HG03432 (cell line): Measurements from ENCODE around the gene UNK.
"Not testable (repeated sequence)": the region's sequence is repeated elsewhere in the genome, so short reads cannot be mapped to it uniquely, and the experiment has no call there.

ENCODE experiments used
- ATAC-seq: cut with Tn5 transposase; IDR thresholded peaks from one replicate; pipeline ENCODE4 v1.9.1; 2021; ENCODE audit warnings: mild to moderate bottlenecking, moderate library complexity; ENCODE audit not compliant: unreplicated experiment

UNK gene

DNA sequence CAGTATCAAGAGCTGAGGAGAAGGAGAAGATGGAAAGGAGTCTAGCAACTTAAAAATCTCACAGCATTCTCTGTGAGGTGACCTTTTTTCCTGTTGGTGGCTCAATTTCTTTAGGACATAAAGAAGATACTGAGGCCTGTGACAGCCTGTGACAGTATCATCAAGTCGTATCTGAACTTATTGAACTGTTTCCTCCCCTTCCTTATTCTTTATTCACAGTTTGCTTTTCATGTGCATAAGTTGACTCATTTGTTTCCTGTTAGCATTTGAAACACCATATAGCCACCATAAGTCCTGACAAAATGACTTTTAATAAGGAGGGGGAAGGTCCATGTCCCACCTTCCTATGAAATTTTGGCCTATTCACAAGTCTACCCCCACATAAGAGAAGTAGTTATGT is 8.9 kb downstream of the UNK start:
- no peak for ATAC-seq

DNA sequence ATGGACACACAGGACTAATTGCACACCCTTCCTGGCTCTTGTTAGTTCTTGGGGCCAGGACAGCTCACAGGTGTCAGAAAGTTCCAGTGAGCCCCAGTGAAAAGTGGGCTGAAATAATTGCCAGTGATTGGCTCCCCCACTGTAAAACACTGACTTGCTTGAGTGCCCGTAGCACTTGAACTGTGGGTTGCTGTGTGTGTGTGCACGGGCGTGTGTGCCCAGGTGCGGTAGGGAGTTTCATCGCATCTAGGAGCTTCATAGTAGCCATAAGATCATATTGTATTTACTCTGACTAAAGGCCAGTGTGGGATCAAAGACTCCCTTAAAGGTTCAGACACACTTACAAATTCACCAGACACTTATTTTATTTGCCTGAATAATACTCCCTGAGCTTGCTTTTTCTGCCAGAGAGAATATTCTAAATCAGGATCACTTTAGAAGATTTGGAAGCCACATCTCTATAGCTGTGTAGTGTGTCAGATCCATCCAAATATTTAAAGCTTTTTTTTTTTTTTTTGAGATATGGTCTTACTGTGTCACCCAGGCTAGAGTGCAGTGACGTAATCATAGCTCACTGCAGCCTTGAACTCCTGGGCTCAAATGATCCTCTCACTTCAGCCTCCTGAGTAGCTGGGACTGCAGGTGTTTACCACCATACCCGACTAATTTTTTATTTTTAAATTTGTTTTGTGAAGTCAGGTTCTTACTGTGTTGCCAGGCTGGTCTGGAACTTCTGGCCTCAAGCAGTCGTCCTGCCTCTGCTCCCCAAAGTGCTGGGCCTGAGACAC is 11.4 kb downstream of the UNK start:
- ATAC-seq = no peak

DNA sequence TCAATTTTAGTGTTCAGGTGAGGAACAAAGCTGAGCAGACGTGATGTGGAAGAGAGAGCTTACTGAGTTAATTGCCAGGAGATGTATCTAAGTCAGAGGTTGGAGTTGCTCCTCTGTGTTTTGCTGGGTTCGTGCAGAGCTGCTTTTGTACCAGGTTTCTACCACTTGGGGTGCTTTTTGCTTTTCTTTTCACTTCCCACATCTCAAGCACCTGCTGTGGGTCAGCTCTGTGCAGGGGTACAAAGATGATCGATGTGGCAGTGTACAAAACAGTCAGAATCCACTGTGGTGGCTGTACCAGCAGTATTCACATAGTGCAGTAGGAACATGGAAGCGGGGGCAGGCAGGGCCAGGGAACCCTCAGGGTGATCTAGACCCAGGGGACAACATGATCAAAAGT is 14.8 kb downstream of the UNK start:
- no peak for ATAC-seq

DNA sequence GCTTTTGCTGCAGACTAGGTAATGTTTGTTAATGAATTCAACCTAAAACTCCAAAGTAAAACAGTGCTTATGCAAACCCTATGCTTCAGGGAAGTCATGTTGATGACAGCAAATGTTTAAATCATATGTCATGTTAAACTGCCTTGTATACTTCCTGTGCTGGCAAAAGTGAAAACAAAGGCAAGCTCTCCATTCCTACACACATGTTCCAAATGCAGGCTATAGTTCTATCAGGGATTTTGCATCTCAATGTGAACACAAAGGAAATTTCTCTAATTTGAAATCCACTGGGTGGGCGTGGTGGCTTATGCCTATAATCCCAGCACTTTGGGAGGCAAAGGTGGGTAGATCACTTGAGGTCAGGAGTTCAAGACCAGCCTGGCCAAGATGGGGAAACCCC is 19.3 kb downstream of the UNK start:
- no peak for ATAC-seq

DNA sequence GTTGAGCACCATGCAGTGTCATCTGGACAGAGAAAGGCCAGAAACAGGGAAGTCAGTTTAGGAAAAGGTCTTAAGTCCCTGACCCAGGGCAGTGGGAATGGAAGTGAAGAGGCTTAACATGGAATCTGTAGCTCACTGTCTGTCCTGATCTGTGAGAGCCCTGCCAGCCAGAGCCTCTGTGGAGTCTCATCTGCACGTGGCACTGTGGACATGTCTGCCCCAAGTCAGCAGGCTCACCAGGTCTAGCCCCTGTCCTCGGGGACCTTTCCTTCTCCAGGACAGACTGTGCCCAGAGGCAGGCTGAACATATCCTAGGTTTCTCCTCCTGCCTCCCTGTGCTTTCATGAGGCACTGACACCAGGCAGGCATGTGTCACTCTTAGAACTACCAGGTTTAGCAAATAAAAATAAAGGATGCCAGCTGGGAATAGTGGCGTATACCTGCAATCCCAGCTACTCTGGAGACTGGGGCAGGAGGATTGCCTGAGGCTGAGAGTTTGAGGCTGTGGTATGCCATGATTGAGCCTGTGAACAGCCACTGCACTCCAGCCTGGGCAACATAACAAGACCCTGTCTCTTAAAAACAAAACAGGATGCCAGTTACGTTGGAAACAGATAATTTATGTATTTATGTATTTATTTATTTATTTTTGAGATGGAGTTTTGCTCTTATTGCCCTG is 22.4 kb downstream of the UNK start:
- no peak for ATAC-seq

DNA sequence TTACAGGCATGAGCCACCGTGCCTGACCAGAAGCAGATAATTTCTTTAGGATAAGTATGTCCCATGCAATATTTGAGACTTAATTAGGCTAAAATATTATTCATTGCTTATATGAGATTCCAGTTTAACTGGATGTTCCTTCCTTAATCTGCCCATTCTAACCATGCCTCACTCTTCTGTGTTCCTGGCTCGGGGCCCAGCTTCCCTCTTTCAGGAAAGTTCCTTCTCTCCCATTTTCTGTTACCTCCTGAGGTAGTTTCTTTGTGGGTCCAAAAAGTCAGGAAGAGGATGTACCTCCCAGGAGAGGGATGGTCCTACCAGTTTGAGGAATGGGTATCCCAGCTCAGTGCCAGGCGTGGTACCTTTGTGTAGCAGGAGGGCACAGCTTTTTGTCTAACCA is 23.3 kb downstream of the UNK start:
- no peak for ATAC-seq

DNA sequence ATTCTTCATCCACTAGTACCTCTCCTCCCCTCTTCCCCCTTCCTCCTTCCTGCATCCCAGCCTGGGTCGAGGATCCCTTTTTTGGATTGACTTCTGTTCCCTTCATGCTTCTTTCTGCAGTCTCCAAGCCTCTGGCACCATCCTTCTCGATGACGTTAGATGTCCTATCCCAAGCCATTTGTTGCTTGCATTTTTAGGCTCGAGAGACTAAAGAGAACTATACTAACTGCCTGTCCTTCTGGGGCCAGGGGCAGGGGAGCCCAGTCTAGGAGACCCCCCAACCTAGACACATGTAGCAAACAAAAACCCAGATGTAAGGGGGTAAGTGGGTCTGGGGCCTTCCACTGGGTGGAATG is 23.9 kb downstream of the UNK start:
- ATAC-seq = peak; percentile 6

DNA sequence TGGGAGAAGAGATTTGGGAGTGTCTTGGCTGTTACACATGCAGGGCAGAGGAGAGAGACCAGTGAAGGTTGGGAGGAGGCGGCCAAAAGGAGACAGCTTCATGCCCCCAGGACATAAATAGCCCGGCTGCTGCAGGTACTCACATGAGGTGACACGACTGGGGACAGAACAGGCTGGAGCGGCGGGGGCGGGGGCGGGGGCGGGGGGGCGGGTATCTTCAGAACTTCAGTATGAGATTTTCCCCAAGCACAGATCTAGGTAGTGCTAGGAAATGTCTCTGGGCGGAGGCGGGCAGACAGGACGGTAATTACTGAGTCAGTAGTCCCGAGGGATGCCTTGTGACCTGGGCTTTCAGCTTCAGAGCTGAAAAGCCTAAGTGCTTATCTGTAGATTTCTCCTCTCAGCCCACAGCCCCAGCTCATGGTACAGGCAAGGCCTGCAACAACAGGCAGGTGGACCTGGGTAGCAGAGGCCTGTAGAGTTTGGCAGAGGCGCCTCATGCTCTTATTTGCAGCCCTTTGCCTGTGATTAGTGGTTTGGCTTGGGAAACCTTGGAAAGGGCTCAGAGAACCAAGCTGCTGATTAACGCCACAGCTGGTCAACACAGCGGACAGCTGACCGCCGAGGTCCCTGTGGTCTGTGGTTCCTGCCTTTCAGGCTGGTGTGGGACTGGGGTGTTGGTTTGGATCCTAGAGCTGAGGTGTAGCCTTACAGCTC is 24.5 kb downstream of the UNK start:
- peak; percentile 67 for ATAC-seq

DNA sequence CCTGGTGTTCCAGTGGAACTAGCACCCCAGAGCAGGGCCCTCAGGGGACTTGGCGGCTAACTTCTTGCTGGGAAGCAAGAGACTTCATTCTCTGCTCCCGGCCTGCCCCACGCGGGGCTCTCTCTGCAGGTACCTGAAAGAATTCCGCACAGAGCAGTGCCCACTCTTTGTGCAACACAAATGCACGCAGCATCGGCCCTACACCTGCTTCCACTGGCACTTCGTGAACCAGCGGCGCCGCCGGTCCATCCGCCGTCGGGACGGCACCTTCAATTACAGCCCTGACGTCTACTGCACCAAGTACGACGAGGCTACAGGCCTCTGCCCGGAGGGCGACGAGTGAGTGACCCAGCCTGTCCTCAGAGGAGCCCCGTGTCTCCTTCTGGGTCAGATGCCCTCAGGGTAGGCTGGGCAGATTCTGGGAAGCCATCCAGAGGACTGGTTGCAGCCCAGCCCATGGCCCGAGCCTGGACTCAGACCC is 25.1 kb downstream of the UNK start:
- no peak for ATAC-seq

DNA sequence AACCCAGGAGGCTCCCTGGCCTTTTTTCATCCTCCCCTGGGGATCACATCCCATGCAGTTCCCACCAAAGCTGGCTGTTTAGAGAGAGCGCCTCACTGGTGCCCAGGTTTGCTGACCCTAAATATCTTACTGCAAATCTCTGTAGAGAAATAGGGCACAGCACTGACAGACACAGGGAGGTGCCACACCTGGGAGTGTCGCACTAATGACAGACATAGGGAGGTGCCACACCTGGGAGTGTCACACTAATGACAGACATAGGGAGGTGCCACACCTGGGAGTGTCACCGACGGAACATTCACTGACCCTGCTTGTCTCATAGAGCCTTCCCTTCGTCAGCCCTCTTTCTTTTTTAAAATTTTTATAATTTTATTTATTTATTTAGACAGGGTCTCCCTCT is 25.6 kb downstream of the UNK start:
- no peak for ATAC-seq

DNA sequence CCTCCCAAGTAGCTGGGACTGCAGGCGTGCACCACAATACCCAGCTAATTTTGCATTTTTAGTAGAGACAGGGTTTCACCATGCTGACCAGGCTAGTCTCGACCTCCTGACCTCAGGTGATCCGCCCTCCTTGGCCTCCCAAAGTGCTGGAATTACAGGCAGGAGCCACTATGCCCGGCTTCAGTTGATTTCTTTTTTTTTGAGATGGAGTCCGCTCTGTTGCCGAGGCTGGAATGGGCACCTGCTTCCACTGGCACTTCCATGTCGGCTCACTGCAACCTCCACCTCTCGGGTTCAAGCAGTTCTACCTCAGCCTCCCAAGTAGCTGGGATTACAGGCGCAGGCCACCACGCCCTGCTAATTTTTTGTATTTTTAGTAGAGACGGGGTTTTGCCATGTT is 26.1 kb downstream of the UNK start:
- not testable (repeated sequence) for ATAC-seq

DNA sequence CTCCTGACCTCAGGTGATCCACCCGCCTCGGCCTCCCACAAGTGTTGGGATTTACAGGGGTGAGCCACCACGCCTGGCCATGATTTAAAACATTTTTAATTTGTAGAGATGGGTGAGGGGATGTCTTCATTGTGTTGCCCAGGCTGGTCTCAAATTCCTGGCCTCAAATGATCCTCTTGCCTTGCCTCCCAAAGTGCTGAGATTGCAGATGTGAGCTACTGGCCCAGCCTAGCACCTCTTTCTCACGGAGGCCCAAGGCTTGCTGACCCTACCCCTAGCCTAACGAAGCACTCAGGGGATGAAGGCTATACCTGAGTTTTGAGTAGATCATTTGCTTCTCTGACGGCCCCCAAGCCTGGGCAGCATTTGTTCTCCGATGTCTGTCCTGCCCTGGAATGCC is 26.6 kb downstream of the UNK start:
- no peak for ATAC-seq

DNA sequence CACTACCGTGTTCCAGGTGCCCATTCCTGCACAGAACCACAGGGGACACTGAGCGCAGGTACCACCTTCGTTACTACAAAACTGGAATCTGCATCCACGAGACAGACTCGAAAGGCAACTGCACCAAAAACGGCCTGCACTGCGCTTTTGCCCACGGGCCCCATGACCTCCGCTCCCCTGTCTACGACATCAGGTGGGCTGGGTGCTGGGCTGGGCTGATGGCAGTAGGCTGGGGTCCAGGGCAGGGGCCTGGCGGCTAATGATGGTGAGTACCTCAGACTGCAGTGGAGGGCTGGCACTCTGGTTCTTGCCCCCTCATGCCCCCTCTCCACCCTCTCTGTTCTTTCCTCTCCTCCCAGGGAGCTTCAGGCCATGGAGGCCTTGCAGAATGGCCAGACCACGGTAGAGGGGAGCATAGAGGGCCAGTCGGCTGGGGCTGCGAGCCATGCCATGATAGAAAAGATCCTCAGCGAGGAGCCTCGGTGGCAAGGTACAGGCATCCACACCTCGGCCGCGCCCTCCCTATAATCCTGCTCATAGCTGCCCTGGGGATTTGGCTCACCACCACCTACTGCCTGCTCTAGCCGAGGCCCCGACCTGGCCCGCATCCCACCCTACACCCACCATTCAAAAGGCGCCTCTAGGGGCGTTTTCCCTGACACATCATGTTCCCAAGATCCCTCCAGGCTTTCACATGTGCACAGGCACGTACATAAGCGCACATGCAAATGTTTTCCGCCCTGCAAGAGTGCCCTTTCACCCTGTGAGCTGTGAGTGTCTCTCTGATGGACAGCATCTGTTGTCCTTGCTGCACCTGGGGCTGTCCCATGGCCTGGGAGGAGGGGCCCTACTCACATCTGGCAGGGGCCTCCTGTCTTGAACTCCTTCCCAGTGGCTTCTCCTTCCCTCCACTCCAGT is 27.7 kb downstream of the UNK start:
- ATAC-seq = no peak

DNA sequence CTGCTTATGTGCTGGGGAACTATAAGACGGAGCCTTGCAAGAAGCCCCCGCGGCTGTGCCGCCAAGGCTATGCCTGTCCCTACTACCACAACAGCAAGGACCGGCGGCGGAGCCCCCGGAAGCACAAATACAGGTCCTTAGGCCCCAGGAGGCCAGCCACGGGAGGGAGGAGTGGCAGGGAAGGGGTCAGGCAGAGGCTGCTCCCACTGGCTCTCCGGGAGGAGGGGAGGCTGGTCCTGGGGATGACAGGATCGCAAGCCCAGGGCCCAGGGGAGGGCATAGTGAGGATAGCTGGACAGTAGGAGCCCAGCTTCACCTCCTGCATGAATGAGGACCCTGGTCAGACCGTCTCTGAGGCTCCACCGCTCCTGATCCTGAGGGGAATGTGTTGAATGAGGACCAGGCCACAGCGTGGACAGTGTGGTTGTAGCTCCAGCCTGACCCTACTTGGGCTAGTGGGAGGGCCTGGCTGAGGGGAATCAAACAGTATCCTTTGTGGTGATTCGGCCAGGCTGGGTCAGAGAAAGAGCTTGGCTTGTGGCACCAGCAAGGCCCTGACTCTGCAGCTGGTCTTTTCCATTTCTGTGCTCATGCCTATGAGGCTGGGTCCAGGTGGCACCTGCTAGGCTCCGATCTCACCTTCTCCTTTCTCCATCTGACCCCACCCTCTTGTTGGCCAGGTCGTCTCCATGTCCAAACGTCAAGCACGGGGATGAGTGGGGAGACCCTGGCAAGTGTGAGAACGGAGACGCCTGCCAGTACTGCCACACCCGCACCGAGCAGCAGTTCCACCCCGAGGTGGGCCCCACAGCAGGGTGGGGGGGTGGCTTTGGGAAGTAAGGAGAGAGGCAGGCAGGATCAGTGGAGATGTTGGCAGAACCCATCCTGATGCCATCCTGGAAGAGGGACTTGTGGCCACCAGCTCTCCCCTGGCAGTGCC is 28.7 kb downstream of the UNK start:
- no peak for ATAC-seq

DNA sequence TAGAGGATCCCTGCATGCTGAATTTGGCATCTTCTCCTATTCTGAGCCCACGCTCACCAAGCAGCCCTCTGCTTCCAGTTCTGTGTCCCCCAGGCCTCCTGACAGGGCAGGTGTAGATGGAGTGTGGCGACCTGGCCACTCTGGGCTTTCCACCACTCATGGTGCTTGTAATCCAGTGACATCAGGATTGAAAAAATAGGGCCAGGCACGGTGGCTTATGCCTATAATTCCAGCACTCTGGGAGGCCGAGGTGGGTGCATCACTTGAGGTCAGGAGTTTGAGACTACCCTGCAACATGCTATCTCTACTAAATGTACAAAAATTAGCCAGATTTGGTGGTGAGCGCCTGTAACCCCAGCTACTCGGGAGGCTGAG is 29.4 kb downstream of the UNK start:
- ATAC-seq = no peak

DNA sequence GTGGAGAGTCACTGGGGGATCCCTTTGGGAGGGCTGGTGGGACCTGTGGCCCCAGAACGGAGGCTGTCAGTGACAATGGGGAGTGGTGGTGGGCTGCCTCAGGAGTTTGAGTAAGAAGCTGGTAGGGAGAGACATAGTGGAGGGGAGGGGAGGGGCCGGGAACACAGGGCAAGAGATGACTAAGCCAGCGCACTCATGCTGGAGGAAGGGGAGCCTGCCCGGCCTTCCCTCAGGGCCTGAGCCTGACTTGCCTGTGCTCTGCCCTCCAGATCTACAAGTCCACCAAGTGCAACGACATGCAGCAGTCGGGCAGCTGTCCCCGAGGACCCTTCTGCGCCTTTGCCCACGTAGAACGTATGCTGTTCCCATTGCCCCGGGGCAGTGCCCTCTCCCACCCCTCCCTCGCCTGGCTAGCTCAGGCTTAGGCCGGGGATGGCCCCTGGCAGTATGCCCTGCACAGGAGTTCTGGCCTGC is 30.3 kb downstream of the UNK start:
- ATAC-seq = no peak

DNA sequence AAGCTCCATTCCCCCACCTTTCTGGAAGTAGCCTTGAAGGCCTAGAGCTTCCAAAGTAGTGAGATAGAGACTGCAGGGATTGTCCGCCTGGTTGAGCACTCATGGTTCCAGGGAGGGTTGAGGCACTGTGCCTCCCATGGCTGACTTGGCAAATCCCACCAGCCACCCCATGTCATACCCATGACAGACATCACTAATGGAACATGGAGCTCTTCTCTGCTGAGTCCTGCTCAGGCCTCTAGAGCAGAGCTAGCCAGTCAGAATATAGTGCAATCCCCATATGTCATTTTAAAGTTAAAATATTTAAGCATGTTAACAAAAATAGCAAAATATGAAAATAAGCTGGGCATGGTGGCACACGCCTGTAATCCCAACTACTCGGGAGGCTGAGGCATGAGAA is 30.8 kb downstream of the UNK start:
- no peak for ATAC-seq

DNA sequence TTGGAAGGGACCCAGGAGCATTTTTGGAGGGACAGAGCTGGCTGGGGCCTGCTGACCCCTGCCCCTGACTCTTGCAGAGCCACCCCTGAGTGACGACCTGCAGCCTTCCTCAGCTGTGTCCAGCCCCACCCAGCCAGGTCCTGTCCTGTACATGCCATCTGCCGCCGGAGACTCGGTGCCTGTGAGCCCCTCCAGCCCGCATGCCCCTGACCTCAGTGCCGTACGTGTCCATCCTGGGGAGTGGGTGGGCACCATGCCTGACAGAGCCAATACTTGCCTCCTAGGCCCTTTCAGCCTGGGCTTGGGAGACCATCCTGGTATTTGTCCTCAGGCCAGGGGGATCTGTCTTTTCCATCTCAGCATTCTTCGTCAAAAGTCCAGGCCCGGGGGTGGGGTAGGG is 32.1 kb downstream of the UNK start:
- no peak for ATAC-seq

DNA sequence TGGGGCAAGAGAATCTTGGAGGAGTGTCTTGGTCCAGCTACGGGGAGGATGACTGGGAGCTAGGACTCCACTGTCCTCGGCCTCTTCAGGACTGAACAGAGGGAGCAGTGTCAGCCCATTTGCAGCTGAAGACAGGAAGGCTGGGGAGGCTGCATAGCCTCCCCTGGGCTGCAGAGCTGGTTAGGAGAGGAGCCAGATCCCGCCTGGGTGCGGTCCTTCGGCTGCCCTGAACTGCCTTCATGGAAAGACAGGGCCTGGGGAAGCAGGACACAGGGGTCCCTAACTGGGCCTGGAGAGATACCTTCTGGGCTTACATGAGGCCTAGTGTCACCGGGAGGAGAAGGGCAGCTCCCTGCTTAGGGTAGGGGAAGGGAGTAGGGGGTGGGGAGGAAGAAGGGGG is 33.0 kb downstream of the UNK start:
- ATAC-seq = no peak
